Hematopoietic multipotent progenitor cell treated with erythropoietin and hydrocortisone succinate and interleukin-3 and kit ligand, for 6 days (in vitro differentiated cells): Measurements from ENCODE around the gene PPP2R5E.
"Not testable (repeated sequence)": the region's sequence is repeated elsewhere in the genome, so short reads cannot be mapped to it uniquely, and the experiment has no call there.

Source experiments
- DNase-seq: peaks from one replicate; pipeline ENCODE4 v3.0.0-alpha.2; 2015

Gene PPP2R5E

DNA sequence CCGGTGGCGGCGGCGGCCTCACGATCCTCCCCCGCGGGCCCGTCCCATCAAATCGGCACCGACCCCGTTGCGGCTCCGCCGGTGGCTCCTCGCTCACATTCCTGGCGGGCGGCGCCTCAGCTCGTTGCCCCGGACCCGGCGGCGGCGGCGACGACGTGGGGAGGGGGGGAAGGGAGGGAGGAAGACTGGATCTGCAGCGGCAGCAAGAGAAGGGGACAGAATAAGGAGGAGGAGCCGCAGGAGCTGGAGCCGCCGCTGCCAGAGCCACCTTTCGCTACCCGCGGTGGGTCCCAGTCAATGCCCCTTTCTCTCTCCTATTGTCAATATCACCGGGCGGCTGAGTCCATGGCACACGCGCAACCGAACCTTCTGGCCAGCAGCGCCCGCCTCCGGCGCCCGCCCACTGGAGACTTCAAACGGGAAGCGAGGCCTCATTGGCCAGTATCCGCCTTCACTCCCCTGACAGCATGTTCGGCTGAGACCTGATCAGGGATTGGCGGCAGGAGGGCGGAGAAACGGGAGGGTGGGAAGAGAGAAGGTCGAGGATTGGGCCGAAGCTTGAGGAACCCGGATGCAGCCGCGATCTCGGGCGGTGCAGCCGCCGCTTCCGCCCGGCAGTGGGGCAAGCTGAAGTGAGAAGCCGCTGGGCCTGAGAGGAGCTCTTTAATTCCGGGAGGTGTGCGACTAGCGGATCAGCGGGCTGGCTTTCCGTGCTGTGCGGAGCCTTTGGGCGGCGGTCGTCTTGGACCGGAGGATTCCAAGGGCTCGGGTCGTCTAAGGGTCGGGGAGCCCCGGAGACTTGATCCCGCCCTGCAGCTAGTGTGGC lies at the start of gene PPP2R5E:
Gene PPP2R5E (minus strand): TSS at position 378 of the 826 bp plus-strand sequence. CDS start 3,692 bp downstream, outside the sequence.
- DNase-seq, result peak; percentile 99

GRCh38 chr14:63583046-63583445 lies 39.9 kb upstream of the PPP2R5E start:
- not testable (repeated sequence) for DNase-seq

DNA sequence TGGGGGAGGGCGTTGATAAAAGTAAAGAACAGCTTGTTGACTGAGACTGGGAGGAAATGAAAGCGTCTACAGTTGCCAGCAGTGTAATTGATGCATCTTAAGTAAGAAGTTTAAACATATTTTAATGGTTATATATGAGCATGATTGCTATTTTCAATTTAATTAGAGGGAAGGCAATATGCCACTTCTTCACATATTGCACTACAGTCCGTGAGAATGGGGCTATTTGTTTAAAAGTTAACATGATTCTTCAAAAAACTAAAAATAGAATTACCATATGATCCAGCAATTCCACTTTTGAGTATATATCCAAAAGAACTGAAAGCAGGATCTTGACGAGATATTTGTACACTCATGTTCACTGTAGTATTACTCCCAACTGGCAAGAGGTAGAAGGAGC lies 38.3 kb upstream of the PPP2R5E start:
- no peak for DNase-seq

DNA sequence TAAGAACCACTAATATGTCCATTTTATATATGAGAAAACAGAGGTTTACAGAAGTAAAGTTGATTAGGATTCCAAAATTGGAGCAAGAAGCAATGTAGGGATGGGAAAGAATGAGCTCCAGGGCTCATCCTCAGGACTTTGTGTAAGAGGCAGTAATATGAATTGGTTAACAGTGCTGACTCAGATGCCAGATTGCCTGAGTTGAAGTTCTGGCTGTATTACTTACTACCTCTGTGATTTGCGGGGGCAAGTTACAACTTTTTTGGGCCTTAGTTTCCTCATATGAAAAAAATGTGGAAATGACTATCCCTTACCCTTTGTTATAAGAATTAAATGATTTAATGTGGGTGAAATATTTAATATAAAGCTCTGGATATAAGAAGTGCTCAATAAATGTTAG lies 35.1 kb upstream of the PPP2R5E start:
- DNase-seq, result no peak

DNA sequence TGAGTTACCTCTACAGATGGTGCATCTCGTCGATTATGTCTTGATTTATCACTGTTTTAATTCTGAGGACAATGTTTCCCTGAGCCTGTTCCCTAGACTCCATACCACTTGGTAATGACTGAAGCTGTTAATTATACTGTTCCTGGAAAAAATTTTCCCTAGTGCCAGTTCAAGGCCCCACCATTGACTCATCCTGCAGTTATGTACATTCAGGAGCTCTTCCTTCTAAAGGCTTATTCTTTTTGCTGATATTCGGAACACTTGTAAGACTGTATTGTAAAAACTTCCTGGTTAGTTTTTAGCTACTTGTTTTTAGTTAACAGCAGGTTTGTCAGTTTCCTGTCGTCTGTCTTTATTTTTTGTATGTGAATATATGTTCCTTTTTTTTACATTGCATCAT lies 30.4 kb upstream of the PPP2R5E start:
- DNase-seq, result no peak

DNA sequence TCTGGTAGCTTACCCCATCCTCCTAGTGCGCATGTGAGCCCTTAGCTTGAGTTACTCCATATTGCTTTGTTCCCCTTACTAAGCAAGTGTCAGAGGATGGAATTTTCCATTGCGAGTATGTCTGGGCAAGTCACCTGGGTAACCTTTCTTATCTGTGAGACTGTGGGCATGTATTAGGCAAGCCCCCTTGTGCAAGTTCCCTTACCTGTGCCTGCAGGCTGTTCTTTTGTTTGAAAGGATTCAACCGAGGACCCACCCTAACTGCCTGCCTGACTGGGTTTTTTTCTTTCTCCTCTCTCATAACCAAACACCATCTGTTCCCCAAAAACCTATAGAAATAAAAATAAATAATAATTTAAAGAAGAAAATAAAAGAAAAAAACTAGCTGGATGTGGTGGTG lies 22.3 kb upstream of the PPP2R5E start:
- no peak for DNase-seq

DNA sequence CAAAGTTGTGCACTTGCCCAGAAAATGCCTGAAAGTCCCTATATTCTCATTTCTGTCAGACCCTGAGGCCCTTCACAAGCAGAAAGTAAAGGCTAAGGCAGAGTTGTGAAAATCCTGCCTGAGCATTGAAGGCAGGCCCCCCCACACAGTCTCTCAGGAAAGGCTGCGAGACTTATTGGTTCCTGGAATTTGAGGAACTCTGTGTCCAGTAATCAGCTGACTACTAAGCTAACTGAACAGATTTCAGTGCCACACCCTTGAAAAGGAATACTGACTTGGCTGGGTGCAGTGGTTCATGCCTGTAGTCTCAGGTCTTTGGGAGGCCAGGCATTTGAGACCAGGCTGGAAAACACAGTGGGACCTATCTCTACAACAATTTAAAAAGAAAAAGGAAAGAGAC lies 21.1 kb upstream of the PPP2R5E start:
- no peak for DNase-seq

DNA sequence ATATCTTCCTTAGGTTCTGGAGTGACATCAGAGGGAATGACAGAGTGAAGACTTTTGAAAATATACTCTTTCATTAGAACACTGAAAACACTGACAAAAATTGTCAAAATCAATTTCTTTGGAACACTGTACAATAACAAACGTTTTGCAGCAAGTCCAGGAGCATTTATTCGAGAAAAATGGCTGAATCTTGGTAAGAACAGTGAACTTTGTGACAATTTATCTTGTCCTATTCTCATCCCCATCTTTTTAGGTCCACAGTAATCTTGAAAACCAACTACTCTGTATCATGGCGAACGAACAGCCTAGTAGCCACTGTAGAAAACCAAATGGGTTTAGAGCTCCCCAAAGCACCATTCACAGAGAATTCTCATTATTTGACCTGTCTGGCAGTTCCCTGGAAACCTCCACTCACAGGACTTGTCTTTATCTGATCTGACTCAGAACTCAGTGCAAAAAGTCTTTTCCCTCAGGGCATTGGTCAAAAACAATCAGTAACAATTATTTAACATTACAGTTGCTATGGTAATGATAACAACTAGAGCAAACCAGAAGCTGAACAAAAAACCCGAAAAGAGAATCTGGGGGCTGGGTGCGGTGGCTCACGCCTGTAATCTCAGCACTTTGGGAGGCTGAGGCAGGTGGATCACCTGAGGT lies 20.3 kb upstream of the PPP2R5E start:
- DNase-seq, result no peak

- peak; percentile 51 for DNase-seq
Measured at GRCh38 chr14:63562405-63562804, 19.2 kb upstream of the PPP2R5E start.

GRCh38 chr14:63555572-63555971 lies 12.4 kb upstream of the PPP2R5E start:
- DNase-seq, result no peak

- no peak for DNase-seq
Measured at GRCh38 chr14:63551332-63551731, 8.2 kb upstream of the PPP2R5E start.

DNA sequence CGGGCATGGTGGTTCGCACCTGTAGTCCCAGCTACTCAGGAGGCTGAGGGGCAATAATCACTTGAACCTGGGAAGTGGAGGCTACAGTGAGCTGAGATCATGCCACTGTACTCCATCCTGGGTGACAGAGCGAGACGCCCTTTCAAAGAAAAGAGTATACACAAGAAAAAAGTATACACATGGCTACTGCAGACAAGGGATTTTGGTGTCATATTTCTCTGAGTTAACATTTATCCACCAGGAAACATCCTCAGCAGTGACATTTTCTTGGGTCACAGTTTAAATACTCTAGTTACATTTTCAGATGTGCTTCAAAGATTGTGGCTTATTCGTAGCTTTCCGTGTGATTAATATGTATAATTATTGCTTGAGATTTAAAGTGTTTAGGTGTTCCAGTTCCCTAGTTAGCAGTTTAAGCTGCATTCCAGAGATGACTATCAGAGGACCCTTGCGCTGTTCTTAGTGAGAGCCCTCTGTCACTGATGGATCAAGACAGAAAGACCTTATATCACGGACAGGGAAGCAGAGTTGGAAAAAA lies 4.7 kb upstream of the PPP2R5E start:
- no peak for DNase-seq

- no peak for DNase-seq
Measured at GRCh38 chr14:63545431-63545830, 2.3 kb upstream of the PPP2R5E start.

DNA sequence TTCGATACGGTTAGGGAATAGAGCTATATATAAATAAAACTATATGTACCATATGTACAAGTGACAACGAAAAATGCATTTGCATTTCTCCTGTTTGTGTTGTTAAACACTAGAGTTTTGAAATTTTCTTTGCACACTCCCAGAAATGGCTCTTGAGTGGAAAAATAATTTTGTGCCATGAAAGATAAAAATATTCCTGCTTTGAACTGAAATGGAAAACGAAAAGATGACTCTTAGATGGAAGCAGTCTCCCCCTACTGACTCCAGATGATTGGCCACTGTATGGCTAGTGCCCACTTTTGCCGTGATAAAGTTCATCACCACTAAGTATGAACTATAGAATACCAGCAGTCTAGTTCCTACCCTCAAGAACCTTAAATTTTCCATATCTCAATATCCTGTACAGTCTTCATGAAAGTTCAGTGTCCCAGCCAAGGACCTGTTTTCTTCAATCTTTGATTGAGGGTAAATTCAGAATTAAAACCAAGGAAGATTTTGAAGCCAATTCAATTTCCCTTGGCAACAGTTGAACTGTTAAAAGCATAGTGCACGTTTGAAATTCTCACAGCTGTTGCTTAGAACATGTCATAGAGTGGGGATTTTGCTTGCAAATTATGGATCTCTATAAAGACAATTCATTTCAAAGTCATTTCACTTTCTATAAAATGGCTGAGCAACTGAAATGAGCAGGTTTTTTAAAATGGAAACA lies 1.6 kb upstream of the PPP2R5E start:
- peak; percentile 56 for DNase-seq

DNA sequence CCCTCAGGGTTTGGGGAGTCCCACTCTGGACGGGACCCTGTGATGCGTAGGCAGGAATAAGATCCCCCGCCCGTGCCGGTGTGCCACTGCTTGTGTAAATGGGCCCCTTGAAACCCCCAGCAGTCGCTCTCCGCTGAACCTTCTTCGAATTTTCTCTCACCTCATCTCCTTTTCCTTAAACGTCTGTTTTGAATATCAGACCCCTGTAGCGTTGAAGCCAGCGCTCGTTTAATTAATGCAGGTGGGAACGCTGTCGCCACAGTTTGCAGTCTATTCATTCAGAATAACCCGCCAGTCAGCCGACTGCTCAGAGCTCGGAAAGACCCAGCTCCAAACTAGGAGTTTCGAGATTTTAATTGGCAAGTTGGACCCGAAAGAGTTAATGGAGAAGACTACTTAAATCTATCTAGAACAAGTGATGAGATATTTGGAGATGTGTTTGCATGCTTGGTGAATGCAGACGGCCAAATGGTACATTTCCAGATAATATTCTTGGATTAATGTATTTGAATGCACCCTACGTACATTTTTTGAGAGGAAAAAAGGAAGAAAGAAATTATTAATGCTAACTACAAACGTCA lies 739 bp upstream of the PPP2R5E start:
- DNase-seq, result no peak

- DNase-seq, result peak; percentile 54
Measured at GRCh38 chr14:63542231-63542999, 762 bp downstream of the PPP2R5E start.

DNA sequence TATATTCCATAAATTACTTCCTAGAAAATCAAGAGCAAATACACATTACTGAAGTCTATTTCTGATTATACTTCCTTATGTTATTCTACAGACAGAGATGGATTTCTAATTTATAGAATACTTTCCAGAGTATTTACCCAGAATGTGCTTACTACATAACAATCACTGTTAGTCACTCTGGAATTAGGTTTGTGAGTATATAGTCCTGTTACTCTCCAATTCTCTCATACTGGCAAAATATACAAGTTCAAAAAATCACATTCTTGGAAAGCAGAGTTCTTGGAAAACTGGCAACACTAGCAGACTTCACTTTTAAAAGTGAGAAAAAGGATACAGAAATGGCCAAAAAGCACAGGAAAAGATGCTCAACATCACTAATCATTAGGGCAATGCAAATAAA lies 7.3 kb downstream of the PPP2R5E start:
- no peak for DNase-seq

DNA sequence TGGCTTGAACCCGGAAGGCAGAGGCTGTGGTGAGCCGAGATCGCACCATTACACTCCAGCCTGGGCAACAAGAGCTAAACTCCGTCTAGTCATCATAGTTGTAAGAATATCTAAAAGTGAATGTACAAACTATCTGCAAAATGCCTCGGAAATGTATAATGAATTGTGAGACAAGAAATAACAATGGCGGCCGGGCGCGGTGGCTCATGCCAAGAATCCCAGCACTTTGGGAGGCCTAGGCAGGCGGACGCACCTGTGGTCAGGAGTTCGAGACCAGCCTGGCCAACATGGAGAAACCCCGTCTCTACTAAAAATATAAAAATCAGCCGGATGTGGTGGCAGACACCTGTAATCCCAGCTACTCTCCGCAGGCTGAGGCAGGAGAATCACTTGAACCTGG lies 9.7 kb downstream of the PPP2R5E start:
- no peak for DNase-seq

DNA sequence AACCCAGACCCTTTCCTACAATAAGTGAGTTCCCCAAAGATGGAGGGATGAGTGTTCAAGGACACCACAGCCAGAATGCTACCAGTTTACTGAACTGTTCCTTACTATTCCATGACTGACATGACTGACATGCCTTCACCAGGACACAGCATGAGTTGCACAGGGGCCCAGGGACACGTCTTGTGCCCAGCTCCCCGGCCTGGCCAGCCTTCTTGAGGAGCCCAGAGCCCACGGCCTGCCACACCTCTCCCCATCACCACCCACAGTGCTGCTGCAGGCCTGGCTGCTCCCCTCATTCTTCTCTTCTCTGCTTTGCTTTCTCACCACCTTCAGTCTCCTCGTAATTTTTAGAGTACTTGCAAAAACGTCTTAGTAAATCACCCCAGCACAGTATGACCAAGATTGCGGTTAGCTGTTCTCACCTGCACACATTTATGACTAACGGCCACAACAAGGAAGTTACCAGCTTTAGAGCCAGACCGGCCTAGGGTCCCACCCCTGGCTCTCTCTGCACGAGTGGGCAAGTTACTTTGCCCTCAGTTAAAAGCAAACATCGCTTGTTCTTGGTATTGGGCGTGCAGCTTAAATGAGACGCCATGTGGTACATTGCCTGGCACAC lies 18.5 kb downstream of the PPP2R5E start:
- DNase-seq, result no peak

DNA sequence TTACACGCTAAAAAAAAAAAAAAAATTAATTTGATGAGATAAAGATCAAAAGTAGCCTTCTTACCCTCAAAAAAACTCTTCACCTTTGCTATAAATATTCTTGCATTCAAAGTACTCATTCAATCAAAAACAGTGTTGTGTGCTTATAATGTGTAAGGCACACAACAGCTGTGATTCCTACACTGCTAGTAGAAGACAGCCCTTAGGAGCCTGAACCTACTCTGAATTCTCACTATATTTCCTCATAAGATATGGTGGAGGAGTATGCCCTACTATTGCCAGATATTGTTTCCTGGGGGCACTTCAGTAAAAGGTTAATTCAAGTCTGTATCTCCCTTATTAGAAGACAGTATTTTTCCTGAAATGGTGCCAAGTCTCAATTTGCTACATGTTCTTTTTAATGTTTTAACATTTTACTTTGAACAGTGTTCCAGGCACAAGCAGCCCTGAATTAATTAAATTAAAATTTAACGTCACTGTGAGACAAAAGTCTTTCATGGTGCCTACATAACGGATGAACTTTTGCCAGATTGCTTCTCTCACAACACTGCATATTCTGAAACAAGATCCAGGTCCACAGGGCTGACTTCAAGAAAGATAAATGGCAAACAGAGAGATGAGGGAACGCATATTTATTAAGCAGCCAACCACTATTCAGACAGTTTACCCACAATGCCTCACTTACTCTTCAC lies 19.3 kb downstream of the PPP2R5E start:
- no peak for DNase-seq

DNA sequence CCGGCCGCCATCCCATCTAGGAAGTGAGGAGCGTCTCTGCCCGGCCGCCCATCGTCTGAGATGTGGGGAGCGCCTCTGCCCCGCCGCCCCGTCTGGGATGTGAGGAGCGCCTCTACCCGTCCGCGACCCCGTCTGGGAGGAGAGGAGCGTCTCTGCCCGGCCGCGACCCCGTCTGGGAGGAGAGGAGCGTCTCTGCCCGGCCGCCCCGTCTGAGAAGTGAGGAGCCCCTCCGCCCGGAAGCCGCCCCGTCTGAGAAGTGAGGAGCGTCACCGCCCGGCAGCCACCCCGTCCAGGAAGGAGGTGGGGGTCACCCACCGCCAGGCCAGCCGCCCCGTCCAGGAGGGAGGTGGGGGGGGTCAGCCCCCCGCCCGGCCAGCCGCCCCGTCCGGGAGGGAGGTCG lies 20.7 kb downstream of the PPP2R5E start:
- DNase-seq, result not testable (repeated sequence)
